Endothelial cell of umbilical vein (primary cell): ENCODE results near the gene SELENBP1. TPM values are rescaled to one million over a fixed set of nuclear protein-coding genes. Genes with fewer than 3 reads are reported as not detected.

ENCODE experiments used
- BruUV-seq: library from RNA; stranded (reverse); fragments of 400-500 nt; replicated peaks from 2 replicates; lab custom pipeline; 2021; lab: Mats Ljungman, UMichigan
- CTCF ChIA-PET: fragments of 300-600, 350-600 bp; sonication (Branson Sonifier 250); formaldehyde crosslinking; loops from one replicate; lab custom pipeline; 2021; ENCODE audit warnings: antibody characterized with exemption, inconsistent platforms; lab: Charles Lee
- POLR2A ChIA-PET: fragments of 300-600, 350-600 bp; sonication (Branson Sonifier 250); formaldehyde crosslinking; loops from one replicate; lab custom pipeline; 2021; ENCODE audit warnings: antibody characterized with exemption, inconsistent platforms; lab: Charles Lee
- DNase-seq: peaks from one replicate; pipeline ENCODE4 v3.0.0-alpha.2; 2011; ENCODE audit warnings: low read depth, low spot score
- FAIRE-seq: peaks from 2 replicates; lab custom pipeline; 2011; peaks lifted over from hg19 to GRCh38; lab: Jason Lieb, UNC
- H2AFZ ChIP-seq: 2 replicates; pipeline ENCODE4 v1.6.0; 2012; ENCODE audit warnings: low read depth, low read length, control low read depth, inconsistent platforms
- H3K27ac ChIP-seq: 2 replicates; pipeline ENCODE4 v1.5.1; 2011; ENCODE audit warnings: low read depth, mild to moderate bottlenecking, control low read depth, low read length, moderate library complexity; ENCODE audit not compliant: insufficient read depth
- H3K27me3 ChIP-seq, 2 experiments: 2 replicates each; pipeline versions ENCODE4 v1.6.0 to v1.6.1; 2011; ENCODE audit warnings: low read length in 2 of 2, mixed read lengths in 1 of 2; ENCODE audit not compliant: control insufficient read depth in 2 of 2, insufficient read depth in 2 of 2
- H3K36me3 ChIP-seq, 2 experiments: 2 replicates in 1 of 2; 3 replicates in 1 of 2; pipeline ENCODE4 v1.5.1; 2011; ENCODE audit warnings: low read length in 2 of 2, mild to moderate bottlenecking in 1 of 2, moderate library complexity in 1 of 2; ENCODE audit not compliant: control insufficient read depth in 2 of 2, insufficient read depth in 2 of 2; ENCODE audit errors: extremely low read depth in 1 of 2
- H3K4me1 ChIP-seq: 3 replicates; pipeline ENCODE4 v1.5.1; 2011; ENCODE audit warnings: mild to moderate bottlenecking, low read length; ENCODE audit not compliant: control insufficient read depth, insufficient read depth; ENCODE audit errors: extremely low read depth
- H3K4me2 ChIP-seq: 2 replicates; pipeline ENCODE4 v1.6.1; 2011; ENCODE audit warnings: low read length, control low read depth, mixed read lengths; ENCODE audit not compliant: insufficient read depth
- H3K4me3 ChIP-seq, 3 experiments: fragments of 200-600 bp in 1 of 3; sonication (generic), shearing (Covaris generic) in 1 of 3; replicated peaks in 1 of 3; 2 replicates each; pipeline ENCODE4 v1.5.1; 2011 to 2016; ENCODE audit warnings: control low read depth in 3 of 3, low read length in 3 of 3, mild to moderate bottlenecking in 2 of 3, inconsistent platforms in 1 of 3, low read depth in 1 of 3, moderate library complexity in 1 of 3; ENCODE audit not compliant: insufficient read depth in 1 of 3
- H3K79me2 ChIP-seq: 2 replicates; pipeline ENCODE4 v1.6.0; 2012; ENCODE audit warnings: low read length, inconsistent platforms; ENCODE audit not compliant: control insufficient read depth, insufficient read depth
- H3K9ac ChIP-seq: replicated peaks from 2 replicates; pipeline ENCODE3; 2011; ENCODE audit warnings: low read length, control low read depth; ENCODE audit not compliant: insufficient read depth; ENCODE audit errors: extremely low read depth
- H3K9me1 ChIP-seq: replicated peaks from 3 replicates; pipeline ENCODE4 v1.6.0; 2011; ENCODE audit warnings: mild to moderate bottlenecking, low read length; ENCODE audit not compliant: control insufficient read depth, insufficient read depth; ENCODE audit errors: extremely low read depth
- H3K9me3 ChIP-seq: replicated peaks from 2 replicates; pipeline ENCODE4 v1.5.1; 2012; ENCODE audit warnings: low read length, inconsistent platforms; ENCODE audit not compliant: control insufficient read depth, insufficient read depth
- H4K20me1 ChIP-seq: replicated peaks from 2 replicates; pipeline ENCODE3; 2011; ENCODE audit warnings: mild to moderate bottlenecking, low read length; ENCODE audit not compliant: control insufficient read depth, insufficient read depth; ENCODE audit errors: extremely low read depth
- EZH2 ChIP-seq: IDR thresholded peaks from 2 replicates; pipeline ENCODE4 v1.6.1; 2012; ENCODE audit warnings: borderline replicate concordance, low read depth, mild to moderate bottlenecking, moderate library complexity, low read length, inconsistent platforms; ENCODE audit not compliant: severe bottlenecking
- FOS ChIP-seq: IDR thresholded peaks from 2 replicates; pipeline ENCODE4 v1.6.1; 2011; ENCODE audit warnings: mild to moderate bottlenecking, low read length, moderate library complexity, borderline replicate concordance; ENCODE audit not compliant: insufficient read depth
- GATA2 ChIP-seq: IDR thresholded peaks from 2 replicates; pipeline ENCODE4 v1.7.0; 2011; ENCODE audit warnings: low read depth, mild to moderate bottlenecking, moderate library complexity, mixed read lengths, low read length; ENCODE audit not compliant: insufficient read length, insufficient read depth
- JUN ChIP-seq: IDR thresholded peaks from 2 replicates; pipeline ENCODE4 v1.6.1; 2011; ENCODE audit warnings: borderline replicate concordance, low read depth; ENCODE audit not compliant: insufficient read length, insufficient read depth
- MYC ChIP-seq: IDR thresholded peaks from one replicate; pipeline ENCODE4 v1.6.1; 2011; ENCODE audit warnings: mild to moderate bottlenecking, low read depth, low read length
- POLR2A ChIP-seq: IDR thresholded peaks from 2 replicates; pipeline ENCODE4 v1.6.1; 2012; ENCODE audit warnings: low read depth, mild to moderate bottlenecking, control low read depth, low read length
- POLR2AphosphoS5 ChIP-seq: IDR thresholded peaks from 2 replicates; pipeline ENCODE4 v1.6.1; 2012; ENCODE audit warnings: low read depth, mild to moderate bottlenecking, control low read depth, low read length, moderate library complexity; ENCODE audit not compliant: insufficient read depth
- dilution Hi-C: fragments of 300-500 bp; cut with MboI; formaldehyde crosslinking; loops from one replicate; pipeline ENCODE4 v1.15.0; 2019; ENCODE audit warnings: low sequenced_read_pairs; ENCODE audit not compliant: extremely low pct_ligation_motif_present
- intact Hi-C: fragments of 100-400 bp; cut with micrococcal nuclease; formaldehyde crosslinking; loops from one replicate; pipeline ENCODE4 v1.10.0; 2022
- polyA plus RNA-seq, 4 experiments: library from polyadenylated mRNA; depleted of rRNA in 3 of 4; stranded (reverse) in 3 of 4; unstranded in 1 of 4; fragments of >200 nt; gene quantifications; 2 replicates each; pipeline versions ENCODE4 v1.2.1 to v1.2.3, GENCODE V29; 2011 to 2012; ENCODE audit warnings: missing spikeins in 1 of 4
- total RNA-seq: library from RNA; stranded (reverse); gene quantifications from 2 replicates; pipeline ENCODE4 v1.2.3, GENCODE V29; 2021
- TF ChIP-seq, protein P1 (sequence below), 2 donors: IDR thresholded peaks; 1 replicate in 1 of 2; 2 replicates in 1 of 2; pipeline ENCODE4 v1.5.1; 2011; ENCODE audit warnings: low read length in 2 of 2, mild to moderate bottlenecking in 2 of 2, moderate library complexity in 2 of 2, control low read depth in 1 of 2, inconsistent platforms in 1 of 2, low read depth in 1 of 2; ENCODE audit not compliant: insufficient read depth in 1 of 2; ENCODE audit errors: extremely low read depth in 1 of 2
- TF ChIP-seq, protein P2 (sequence below): IDR thresholded peaks from 2 replicates; pipeline ENCODE4 v1.6.1; 2011; ENCODE audit not compliant: insufficient read depth, insufficient read length

The SELENBP1 gene
- total and polyA plus RNA-seq, 2 donors (not counting 3 experiments of a cell fraction or from before 2014, with no cell fraction given): 18.0 to 40.6 TPM

DNA sequence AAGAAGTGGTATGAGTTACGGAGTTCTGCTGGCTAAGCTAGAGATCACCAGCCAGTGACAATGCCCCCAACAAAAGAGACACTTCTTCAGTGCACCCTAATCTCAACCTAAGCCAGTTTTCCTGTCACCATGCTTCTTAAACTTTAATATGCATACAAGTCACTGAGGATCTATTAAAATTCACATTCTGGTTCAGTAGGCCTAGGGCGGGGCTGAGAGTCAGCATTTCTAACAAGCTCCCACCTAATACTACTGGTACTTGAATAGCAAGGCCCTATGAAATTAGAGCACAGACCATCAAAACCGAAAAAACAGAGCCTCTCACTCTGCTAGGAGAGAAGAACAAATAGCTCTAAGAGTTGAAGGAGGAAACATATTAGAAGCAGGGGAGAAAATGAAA lies 34.8 kb upstream of the SELENBP1 start:
- CTCF ChIA-PET: interaction anchor here (0.6 to 2.2 kb wide), 4 partner anchors 9 to 106 kb away, joined by 3 to 7 read pairs (median 4); no protein-coding TSS in a partner anchor
- Histone ChIP-seq H2AFZ (no peak overlapping the region), H3K9ac (no peak overlapping the region), H3K36me3 (peaks cover 36 to 39% of the 10 kb centered on the region in 2 experiments), H3K27ac (no peak overlapping the region), H4K20me1 (no peaks in the 10 kb centered on the region), H3K4me3 (no peak overlapping the region), H3K4me1 (no peaks in the 10 kb centered on the region), H3K9me3 (no peaks in the 10 kb centered on the region), H3K4me2 (no peak overlapping the region), H3K79me2 (no peaks in the 10 kb centered on the region), H3K27me3 (no peaks in the 10 kb centered on the region), H3K9me1 (no peaks in the 10 kb centered on the region)
- DNase-seq (no peak), FAIRE-seq (no peak)
- BruUV-seq: no TSS peak
- dilution Hi-C loops (no loop called here), intact Hi-C loops (no loop called here)
- POLR2A ChIA-PET: no interaction called here
- no peak for TF ChIP-seq GATA2
- TF ChIP-seq MYC: no peak
- TF ChIP-seq POLR2A: no peak
- no peak for TF ChIP-seq POLR2AphosphoS5
- no peak for TF ChIP-seq FOS
- no peak for TF ChIP-seq EZH2
- TF ChIP-seq, protein P1, sequence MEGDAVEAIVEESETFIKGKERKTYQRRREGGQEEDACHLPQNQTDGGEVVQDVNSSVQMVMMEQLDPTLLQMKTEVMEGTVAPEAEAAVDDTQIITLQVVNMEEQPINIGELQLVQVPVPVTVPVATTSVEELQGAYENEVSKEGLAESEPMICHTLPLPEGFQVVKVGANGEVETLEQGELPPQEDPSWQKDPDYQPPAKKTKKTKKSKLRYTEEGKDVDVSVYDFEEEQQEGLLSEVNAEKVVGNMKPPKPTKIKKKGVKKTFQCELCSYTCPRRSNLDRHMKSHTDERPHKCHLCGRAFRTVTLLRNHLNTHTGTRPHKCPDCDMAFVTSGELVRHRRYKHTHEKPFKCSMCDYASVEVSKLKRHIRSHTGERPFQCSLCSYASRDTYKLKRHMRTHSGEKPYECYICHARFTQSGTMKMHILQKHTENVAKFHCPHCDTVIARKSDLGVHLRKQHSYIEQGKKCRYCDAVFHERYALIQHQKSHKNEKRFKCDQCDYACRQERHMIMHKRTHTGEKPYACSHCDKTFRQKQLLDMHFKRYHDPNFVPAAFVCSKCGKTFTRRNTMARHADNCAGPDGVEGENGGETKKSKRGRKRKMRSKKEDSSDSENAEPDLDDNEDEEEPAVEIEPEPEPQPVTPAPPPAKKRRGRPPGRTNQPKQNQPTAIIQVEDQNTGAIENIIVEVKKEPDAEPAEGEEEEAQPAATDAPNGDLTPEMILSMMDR (IDR thresholded peaks at IDR 0.05; ENCODE audit: extremely low read depth in 1 of 2, insufficient read depth in 1 of 2, low read depth in 1 of 2, low read length in 2 of 2): no peak
- TF ChIP-seq, protein P2, sequence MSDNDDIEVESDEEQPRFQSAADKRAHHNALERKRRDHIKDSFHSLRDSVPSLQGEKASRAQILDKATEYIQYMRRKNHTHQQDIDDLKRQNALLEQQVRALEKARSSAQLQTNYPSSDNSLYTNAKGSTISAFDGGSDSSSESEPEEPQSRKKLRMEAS: no peak
- no peak for TF ChIP-seq JUN
